GM12801 (cell line): ENCODE data around the gene GAD2.

Experiments
- TF ChIP-seq, protein P1 (sequence below): IDR thresholded peaks from one replicate; pipeline ENCODE4 v1.5.1; 2011; ENCODE audit warnings: control low read depth; ENCODE audit not compliant: insufficient read length; ENCODE audit errors: extremely low read depth

GAD2 gene

DNA sequence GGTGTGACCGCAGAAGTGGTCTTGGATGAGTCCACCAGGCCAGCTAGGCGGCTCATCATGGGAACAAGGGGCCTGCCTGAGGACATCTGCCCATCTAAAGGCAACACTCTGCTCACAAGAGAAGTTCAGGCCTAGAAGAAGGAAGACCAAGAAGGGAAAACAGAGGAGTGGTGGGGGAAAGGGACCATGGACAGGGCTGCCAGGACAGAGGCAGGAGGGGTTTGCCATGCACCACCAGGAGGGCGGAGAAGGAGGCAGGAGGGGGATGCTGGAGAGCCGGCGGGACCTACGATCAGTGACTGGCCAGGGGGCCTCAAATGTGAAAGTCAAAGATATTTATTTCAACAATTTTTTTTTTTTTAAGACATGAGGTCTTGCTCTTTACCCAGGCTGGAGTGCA, 33.1 kb downstream of the GAD2 start:
- TF ChIP-seq, protein P1, sequence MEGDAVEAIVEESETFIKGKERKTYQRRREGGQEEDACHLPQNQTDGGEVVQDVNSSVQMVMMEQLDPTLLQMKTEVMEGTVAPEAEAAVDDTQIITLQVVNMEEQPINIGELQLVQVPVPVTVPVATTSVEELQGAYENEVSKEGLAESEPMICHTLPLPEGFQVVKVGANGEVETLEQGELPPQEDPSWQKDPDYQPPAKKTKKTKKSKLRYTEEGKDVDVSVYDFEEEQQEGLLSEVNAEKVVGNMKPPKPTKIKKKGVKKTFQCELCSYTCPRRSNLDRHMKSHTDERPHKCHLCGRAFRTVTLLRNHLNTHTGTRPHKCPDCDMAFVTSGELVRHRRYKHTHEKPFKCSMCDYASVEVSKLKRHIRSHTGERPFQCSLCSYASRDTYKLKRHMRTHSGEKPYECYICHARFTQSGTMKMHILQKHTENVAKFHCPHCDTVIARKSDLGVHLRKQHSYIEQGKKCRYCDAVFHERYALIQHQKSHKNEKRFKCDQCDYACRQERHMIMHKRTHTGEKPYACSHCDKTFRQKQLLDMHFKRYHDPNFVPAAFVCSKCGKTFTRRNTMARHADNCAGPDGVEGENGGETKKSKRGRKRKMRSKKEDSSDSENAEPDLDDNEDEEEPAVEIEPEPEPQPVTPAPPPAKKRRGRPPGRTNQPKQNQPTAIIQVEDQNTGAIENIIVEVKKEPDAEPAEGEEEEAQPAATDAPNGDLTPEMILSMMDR = no peak

DNA sequence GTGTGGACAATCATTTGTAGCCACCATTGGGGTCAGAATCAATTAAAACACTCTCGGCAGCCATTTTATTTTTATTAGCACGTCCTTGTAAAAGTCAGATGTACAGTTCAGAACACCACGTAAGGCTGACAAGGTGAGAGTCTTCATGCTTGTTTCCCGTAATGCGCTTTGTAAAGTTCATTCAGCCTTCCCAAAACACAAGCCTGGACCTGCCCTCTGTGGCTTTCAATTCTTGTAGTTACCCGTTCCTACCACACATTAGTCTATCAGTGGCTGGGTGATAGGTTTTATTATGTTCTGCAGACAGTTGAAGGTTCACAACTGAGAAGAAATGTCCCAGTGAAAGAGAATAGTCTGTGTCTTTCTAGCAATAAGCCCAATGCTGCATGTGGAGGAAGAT, 35.4 kb downstream of the GAD2 start:
- TF ChIP-seq, protein P1 = no peak

DNA sequence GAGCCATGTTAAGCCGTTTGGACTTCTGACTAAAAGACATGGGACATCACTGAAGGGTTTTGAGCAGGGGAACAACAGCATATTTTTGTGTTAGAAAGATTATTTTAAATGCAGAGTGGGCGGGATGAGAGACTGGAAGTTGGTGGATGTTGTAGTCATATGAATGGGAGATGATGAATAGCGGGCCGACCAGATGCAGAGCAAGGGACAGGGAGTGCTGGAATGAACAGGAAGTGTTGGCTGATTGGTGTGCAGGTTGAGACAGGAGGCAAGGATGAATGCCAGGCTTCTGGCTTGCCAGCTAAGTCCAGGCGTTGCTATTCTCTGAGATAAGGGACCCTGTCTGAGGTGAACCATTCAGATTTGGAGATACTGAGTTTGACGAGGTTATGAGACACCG, 38.0 kb downstream of the GAD2 start:
- TF ChIP-seq, protein P1 = no peak

DNA sequence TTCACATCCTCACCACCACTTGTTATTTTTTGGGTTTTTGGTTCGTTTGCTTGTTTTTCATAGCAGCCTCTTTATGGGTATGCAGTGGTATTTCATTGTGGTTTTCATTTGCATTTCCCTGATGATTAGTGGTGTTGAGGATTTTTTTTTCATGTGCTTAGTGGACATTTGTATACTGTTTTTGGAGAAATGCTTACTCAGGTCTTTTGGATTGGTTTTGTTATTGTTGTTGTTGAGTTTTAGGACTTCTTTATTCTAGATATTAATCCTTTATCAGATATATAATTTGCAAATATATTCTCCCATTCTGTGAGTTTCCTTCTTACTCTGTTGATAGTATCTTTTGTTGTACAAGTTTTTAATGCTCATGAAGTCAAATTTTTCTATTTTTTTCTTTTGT, 42.8 kb downstream of the GAD2 start:
- TF ChIP-seq, protein P1 = no peak

DNA sequence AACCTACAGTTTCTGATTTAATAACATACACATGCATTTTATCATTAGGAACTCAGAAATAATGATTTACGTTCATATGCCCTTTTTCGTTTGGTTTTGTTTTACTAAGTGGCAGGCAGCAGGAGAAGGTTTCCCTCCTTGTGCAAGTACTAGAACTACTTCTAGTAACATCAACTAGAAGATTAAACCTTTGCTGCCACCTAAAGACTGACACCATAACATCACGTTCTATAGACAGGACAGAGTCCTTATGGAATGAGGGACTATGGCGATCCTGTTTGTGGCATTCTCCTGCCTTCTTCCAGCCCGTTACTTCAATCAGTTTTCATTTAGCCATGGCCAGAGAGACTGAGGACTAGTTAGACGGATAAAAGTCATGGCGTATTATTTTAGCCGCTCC, 53.2 kb downstream of the GAD2 start:
- TF ChIP-seq, protein P1 = no peak

DNA sequence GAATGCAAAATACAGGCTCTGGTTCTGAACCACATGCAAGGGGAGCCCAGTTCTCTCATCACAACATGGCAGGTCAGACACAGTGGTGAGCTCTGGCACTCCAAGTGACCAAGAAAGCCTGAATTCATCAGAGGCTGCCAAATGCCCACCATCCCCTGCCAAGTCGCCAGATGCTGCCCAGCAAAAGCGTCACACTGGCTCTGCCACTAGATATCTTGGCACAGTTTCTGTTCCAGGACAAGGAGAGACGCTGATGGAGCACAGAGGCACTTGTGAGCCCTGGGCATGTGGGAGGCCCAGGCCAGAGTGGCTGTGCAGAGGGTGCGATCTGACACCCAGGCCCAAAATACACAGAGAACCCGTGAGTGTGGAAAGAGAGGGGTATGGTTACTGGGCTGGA, 57.8 kb downstream of the GAD2 start:
- TF ChIP-seq, protein P1 = no peak

DNA sequence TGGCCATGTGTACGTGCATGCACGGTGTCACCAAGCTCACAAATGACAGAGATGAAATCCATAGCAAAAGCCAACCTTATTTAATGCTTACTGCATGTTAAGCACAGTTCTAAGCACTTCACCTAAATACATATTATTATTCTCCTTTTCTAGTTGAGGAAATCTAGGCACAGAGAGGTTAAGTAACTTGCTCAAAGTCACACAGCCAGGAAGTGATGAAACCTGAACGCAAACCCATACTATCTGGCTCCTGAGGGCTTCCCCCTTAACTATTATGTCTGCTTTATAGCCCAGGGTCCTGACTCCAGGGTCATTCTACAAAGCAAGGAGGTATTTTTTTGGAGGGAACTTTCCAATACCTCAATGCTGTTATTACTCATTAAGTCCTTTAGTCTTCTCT, 61.7 kb downstream of the GAD2 start:
- TF ChIP-seq, protein P1 = no peak

DNA sequence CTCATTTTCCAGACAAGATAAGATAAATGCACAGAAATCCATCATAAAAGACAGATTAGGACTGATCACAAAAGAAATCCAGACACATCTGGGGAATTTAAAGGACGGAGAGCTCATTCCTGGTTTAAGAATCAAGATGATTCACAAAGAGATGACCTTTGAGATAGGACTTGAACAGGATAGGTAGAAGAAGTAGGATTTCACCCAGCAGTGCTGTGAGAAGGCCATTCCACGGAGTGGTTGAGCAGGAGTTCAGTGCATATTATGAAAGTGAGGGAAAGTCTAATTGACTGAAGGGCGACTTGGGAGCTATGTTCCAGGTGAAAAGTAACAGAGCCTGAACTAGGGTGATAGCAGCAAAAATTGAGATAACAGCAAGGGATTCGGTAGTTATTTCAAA, 73.7 kb downstream of the GAD2 start:
- TF ChIP-seq, protein P1 = no peak
